Measurements from ENCODE around the gene OPN1SW.

Gene OPN1SW

DNA sequence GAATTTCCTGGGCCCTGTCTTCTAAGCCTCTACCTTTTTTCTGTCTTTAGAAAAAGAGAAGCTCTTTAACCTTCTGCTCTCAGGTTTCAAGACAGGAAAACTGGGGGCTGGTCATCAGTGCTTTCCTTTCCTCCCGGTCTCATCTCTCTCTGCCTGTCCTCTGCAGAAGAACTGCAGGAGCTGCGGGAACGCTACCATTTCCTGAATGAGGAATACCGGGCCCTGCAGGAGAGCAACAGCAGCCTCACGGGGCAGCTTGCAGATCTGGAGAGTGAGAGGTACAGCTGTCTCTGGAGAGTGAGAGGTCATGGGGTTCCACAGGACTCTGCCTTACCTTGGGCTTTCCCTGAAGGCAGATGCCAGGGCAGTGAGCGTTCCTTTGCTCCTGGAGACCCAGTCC is 28.9 kb upstream of the OPN1SW start:
- no peak overlapping the region for H2AFZ ChIP-seq (ENCODE audit: low read length)
- H3K9me3 ChIP-seq (replicated peaks; ENCODE audit: insufficient read depth, low read length): no peaks in the 10 kb centered on the region
- no peak overlapping the region for H3K4me3 ChIP-seq (ENCODE audit: low read length)
- no peaks in the 10 kb centered on the region for H4K20me1 ChIP-seq (ENCODE audit: insufficient read depth, low read length)
- H3K9ac ChIP-seq (ENCODE audit: low read length): no peak overlapping the region
- H3K79me2 ChIP-seq (ENCODE audit: low read length): no peaks in the 10 kb centered on the region
- no peak for DNase-seq
- TF ChIP-seq EZH2 (optimal IDR thresholded peaks at IDR 0.05; ENCODE audit: low read depth, low read length) (no peak), CTCF (IDR thresholded peaks at IDR 0.05; ENCODE audit: low read length) (no peak), EZH2phosphoT487 (IDR thresholded peaks at IDR 0.05; ENCODE audit: low read length) (no peak)
- no peak overlapping the region for H3K27ac ChIP-seq (ENCODE audit: low read length)
- no peaks in the 10 kb centered on the region for H3K27me3 ChIP-seq (replicated peaks; ENCODE audit: insufficient read depth, low read length)
- H3K4me2 ChIP-seq (ENCODE audit: low read depth, low read length): no peak overlapping the region
- no peaks in the 10 kb centered on the region for H3K4me1 ChIP-seq (ENCODE audit: low read length)
- H3F3A ChIP-seq (ENCODE audit: insufficient read depth, low read length): no peaks in the 10 kb centered on the region
- H3K9me2 ChIP-seq (replicated peaks; ENCODE audit: insufficient read depth, low read length): no peaks in the 10 kb centered on the region
- no peaks in the 10 kb centered on the region for H3K36me3 ChIP-seq (replicated peaks; ENCODE audit: insufficient read depth, low read length)

- TF ChIP-seq CTCF (IDR thresholded peaks at IDR 0.05; ENCODE audit: low read length): no peak
- no peak for TF ChIP-seq EZH2phosphoT487 (IDR thresholded peaks at IDR 0.05; ENCODE audit: low read length)
- no peak overlapping the region for H3K27ac ChIP-seq (ENCODE audit: low read length)
- no peaks in the 10 kb centered on the region for H3K4me1 ChIP-seq (ENCODE audit: low read length)
- H2AFZ ChIP-seq (ENCODE audit: low read length): no peak overlapping the region
- no peaks in the 10 kb centered on the region for H4K20me1 ChIP-seq (ENCODE audit: insufficient read depth, low read length)
- no peaks in the 10 kb centered on the region for H3K9me3 ChIP-seq (replicated peaks; ENCODE audit: insufficient read depth, low read length)
- H3K36me3 ChIP-seq (replicated peaks; ENCODE audit: insufficient read depth, low read length): no peaks in the 10 kb centered on the region
- no peaks in the 10 kb centered on the region for H3K79me2 ChIP-seq (ENCODE audit: low read length)
- H3K4me2 ChIP-seq (ENCODE audit: low read depth, low read length): no peak overlapping the region
- no peaks in the 10 kb centered on the region for H3F3A ChIP-seq (ENCODE audit: insufficient read depth, low read length)
- DNase-seq: no peak
- no peak overlapping the region for H3K4me3 ChIP-seq (ENCODE audit: low read length)
- no peak overlapping the region for H3K9ac ChIP-seq (ENCODE audit: low read length)
- no peaks in the 10 kb centered on the region for H3K9me2 ChIP-seq (replicated peaks; ENCODE audit: insufficient read depth, low read length)
- no peaks in the 10 kb centered on the region for H3K27me3 ChIP-seq (replicated peaks; ENCODE audit: insufficient read depth, low read length)
These were observed 26.2 kb upstream of the OPN1SW start for GRCh38 chr7:128801667-128802418.

DNA sequence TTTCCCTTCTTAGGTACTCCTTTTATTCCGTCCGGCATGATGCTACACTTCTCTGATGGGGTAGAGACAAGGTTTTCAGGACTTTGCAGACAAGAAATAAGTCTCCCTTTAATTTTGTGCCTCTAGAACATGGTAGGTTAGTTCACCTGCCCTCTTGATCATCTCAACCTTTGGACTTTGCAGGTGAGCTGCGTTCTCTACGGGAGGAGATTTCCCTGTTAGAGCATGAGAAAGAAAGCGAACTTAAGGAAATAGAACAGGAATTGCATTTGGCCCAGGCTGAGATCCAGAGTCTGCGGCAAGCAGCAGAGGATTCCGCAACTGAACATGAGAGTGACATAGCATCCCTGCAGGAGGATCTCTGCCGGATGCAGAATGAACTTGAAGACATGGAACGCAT is 25.4 kb upstream of the OPN1SW start:
- H3F3A ChIP-seq (ENCODE audit: insufficient read depth, low read length): no peaks in the 10 kb centered on the region
- H3K27me3 ChIP-seq (replicated peaks; ENCODE audit: insufficient read depth, low read length): no peaks in the 10 kb centered on the region
- H3K4me3 ChIP-seq (ENCODE audit: low read length): no peak overlapping the region
- no peak overlapping the region for H3K9ac ChIP-seq (ENCODE audit: low read length)
- H3K9me3 ChIP-seq (replicated peaks; ENCODE audit: insufficient read depth, low read length): no peaks in the 10 kb centered on the region
- no peak overlapping the region for H2AFZ ChIP-seq (ENCODE audit: low read length)
- H4K20me1 ChIP-seq (ENCODE audit: insufficient read depth, low read length): no peaks in the 10 kb centered on the region
- H3K4me1 ChIP-seq (ENCODE audit: low read length): no peaks in the 10 kb centered on the region
- no peak overlapping the region for H3K27ac ChIP-seq (ENCODE audit: low read length)
- no peaks in the 10 kb centered on the region for H3K36me3 ChIP-seq (replicated peaks; ENCODE audit: insufficient read depth, low read length)
- no peak overlapping the region for H3K4me2 ChIP-seq (ENCODE audit: low read depth, low read length)
- H3K9me2 ChIP-seq (replicated peaks; ENCODE audit: insufficient read depth, low read length): no peaks in the 10 kb centered on the region
- TF ChIP-seq EZH2 (optimal IDR thresholded peaks at IDR 0.05; ENCODE audit: low read depth, low read length) (no peak), CTCF (IDR thresholded peaks at IDR 0.05; ENCODE audit: low read length) (no peak), EZH2phosphoT487 (IDR thresholded peaks at IDR 0.05; ENCODE audit: low read length) (no peak)
- no peak for DNase-seq
- no peaks in the 10 kb centered on the region for H3K79me2 ChIP-seq (ENCODE audit: low read length)
